IMR-90 (cell line): ENCODE results near the gene LIN7C. TPM values are rescaled to one million over a fixed set of nuclear protein-coding genes. Genes with fewer than 3 reads are reported as not detected.

Source experiments
- ATAC-seq: fragments of 200-7000 bp; cut with Tn5 transposase; 2 replicates; pipeline ENCODE4 v1.9.1; 2020; ENCODE audit warnings: low read depth, mild to moderate bottlenecking, moderate library complexity
- BruUV-seq: library from RNA; stranded (reverse); fragments of 400-500 nt; replicated peaks from 2 replicates; lab custom pipeline; 2021; lab: Mats Ljungman, UMichigan
- CTCF ChIA-PET: fragments of 300-600 bp; formaldehyde crosslinking; extraction: SDS; loops from one replicate; lab custom pipeline; 2021; ENCODE audit warnings: antibody characterized with exemption; lab: Yijun Ruan, JAX
- POLR2A ChIA-PET: fragments of 300-600 bp; sonication (Branson Sonifier 250); formaldehyde crosslinking; loops from one replicate; lab custom pipeline; 2022; ENCODE audit warnings: antibody characterized with exemption; ENCODE audit not compliant: unreplicated experiment; lab: Charles Lee
- DNase-seq: peaks from one replicate; pipeline ENCODE4 v3.0.0; 2013
- H2AFZ ChIP-seq: replicated peaks from 2 replicates; pipeline ENCODE3; 2013; ENCODE audit warnings: low read length, mild to moderate bottlenecking; ENCODE audit not compliant: poor library complexity
- H2AK5ac ChIP-seq: 2 replicates; pipeline ENCODE4 v1.6.1; 2013; ENCODE audit warnings: low read depth, low read length, inconsistent platforms
- H2AK9ac ChIP-seq: replicated peaks from 2 replicates; pipeline ENCODE3; 2013; ENCODE audit warnings: mild to moderate bottlenecking, low read depth, low read length, moderate library complexity; ENCODE audit not compliant: poor library complexity
- H2BK120ac ChIP-seq: 2 replicates; pipeline ENCODE4 v1.6.1; 2013; ENCODE audit warnings: low read depth, low read length, inconsistent platforms
- H2BK15ac ChIP-seq: 3 replicates; pipeline ENCODE4 v1.6.1; 2013; ENCODE audit warnings: low read depth, low read length, inconsistent platforms
- H2BK20ac ChIP-seq: 2 replicates; pipeline ENCODE4 v1.6.1; 2013; ENCODE audit warnings: low read depth, mild to moderate bottlenecking, inconsistent platforms, low read length, moderate library complexity
- H2BK5ac ChIP-seq: 2 replicates; pipeline ENCODE4 v1.6.1; 2013; ENCODE audit warnings: mild to moderate bottlenecking, low read depth, low read length, inconsistent platforms; ENCODE audit not compliant: poor library complexity, severe bottlenecking
- H3K14ac ChIP-seq: replicated peaks from 2 replicates; pipeline ENCODE4 v1.6.1; 2013; ENCODE audit warnings: low read depth, low read length, inconsistent platforms
- H3K18ac ChIP-seq: 2 replicates; pipeline ENCODE4 v1.6.1; 2013; ENCODE audit warnings: low read depth, low read length, control low read depth
- H3K23ac ChIP-seq: 2 replicates; pipeline ENCODE4 v1.6.1; 2013; ENCODE audit warnings: low read depth, low read length, inconsistent platforms
- H3K27ac ChIP-seq: 2 replicates; pipeline ENCODE4 v1.5.1; 2013; ENCODE audit warnings: mild to moderate bottlenecking, control low read depth, low read length; ENCODE audit not compliant: insufficient read depth
- H3K27me3 ChIP-seq: 2 replicates; pipeline ENCODE4 v1.6.1; 2013; ENCODE audit warnings: low read length; ENCODE audit not compliant: control insufficient read depth, insufficient read depth
- H3K36me3 ChIP-seq: 2 replicates; pipeline ENCODE4 v1.6.1; 2013; ENCODE audit warnings: low read length, mixed read lengths; ENCODE audit not compliant: control insufficient read depth, insufficient read depth
- H3K4ac ChIP-seq: 2 replicates; pipeline ENCODE4 v1.6.1; 2013; ENCODE audit warnings: low read depth, low read length, inconsistent platforms
- H3K4me1 ChIP-seq: 2 replicates; pipeline ENCODE4 v1.6.1; 2013; ENCODE audit warnings: low read length, mixed read lengths; ENCODE audit not compliant: control insufficient read depth, insufficient read depth
- H3K4me2 ChIP-seq: 2 replicates; pipeline ENCODE4 v1.6.1; 2013; ENCODE audit warnings: low read depth, mild to moderate bottlenecking, control low read depth, low read length, moderate library complexity
- H3K4me3 ChIP-seq: 2 replicates; pipeline ENCODE4 v1.5.1; 2013; ENCODE audit warnings: low read depth, mild to moderate bottlenecking, control low read depth, low read length, moderate library complexity; ENCODE audit not compliant: insufficient read depth
- H3K56ac ChIP-seq: 2 replicates; pipeline ENCODE4 v1.6.1; 2013; ENCODE audit warnings: low read length, inconsistent platforms; ENCODE audit not compliant: insufficient read depth; ENCODE audit errors: extremely low read depth
- H3K79me1 ChIP-seq, 2 experiments: 2 replicates each; pipeline ENCODE4 v1.6.1; 2013; ENCODE audit warnings: low read length in 2 of 2, inconsistent platforms in 1 of 2, low read depth in 1 of 2
- H3K9ac ChIP-seq: 2 replicates; pipeline ENCODE4 v1.6.1; 2013; ENCODE audit warnings: low read depth, low read length, control low read depth
- H3K9me1 ChIP-seq: 2 replicates; pipeline ENCODE4 v1.6.1; 2013; ENCODE audit warnings: low read length, inconsistent platforms; ENCODE audit not compliant: insufficient read depth
- H3K9me3 ChIP-seq: 2 replicates; pipeline ENCODE4 v1.6.1; 2013; ENCODE audit warnings: low read length; ENCODE audit not compliant: control insufficient read depth, insufficient read depth
- H4K20me1 ChIP-seq: 2 replicates; pipeline ENCODE4 v1.6.1; 2013; ENCODE audit warnings: low read length, inconsistent platforms; ENCODE audit not compliant: insufficient read depth
- H4K5ac ChIP-seq: 2 replicates; pipeline ENCODE4 v1.6.1; 2013; ENCODE audit warnings: mild to moderate bottlenecking, low read depth, low read length, control low read depth
- H4K8ac ChIP-seq, 2 experiments: 2 replicates each; pipeline ENCODE4 v1.6.1; 2013; ENCODE audit warnings: low read depth in 2 of 2, low read length in 2 of 2, control low read depth in 1 of 2, inconsistent platforms in 1 of 2
- H4K91ac ChIP-seq: 2 replicates; pipeline ENCODE4 v1.6.1; 2013; ENCODE audit warnings: low read depth, low read length, inconsistent platforms; ENCODE audit not compliant: insufficient read depth
- BHLHE40 ChIP-seq: fragments of 150-350 bp; IDR thresholded peaks from 2 replicates; pipeline ENCODE4 v1.6.1; 2016; ENCODE audit warnings: mild to moderate bottlenecking, low read depth, low read length
- CTCF ChIP-seq: conservative IDR thresholded peaks from 2 replicates; pipeline ENCODE4 v1.5.1; 2012; ENCODE audit warnings: mild to moderate bottlenecking, low read depth, low read length, improper control_type of control experiment
- MAFK ChIP-seq: IDR thresholded peaks from 2 replicates; pipeline ENCODE4 v1.6.1; 2012; ENCODE audit warnings: low read depth, low read length, improper control_type of control experiment
- MXI1 ChIP-seq: IDR thresholded peaks from 2 replicates; pipeline ENCODE4 v1.6.1; 2012; ENCODE audit warnings: low read depth, mild to moderate bottlenecking, low read length, moderate library complexity, borderline replicate concordance
- RFX5 ChIP-seq: IDR thresholded peaks from 2 replicates; pipeline ENCODE4 v1.8.0; 2012; ENCODE audit warnings: low read depth, mild to moderate bottlenecking, low read length, moderate library complexity
- SMC3 ChIP-seq: fragments of 150-350 bp; IDR thresholded peaks from 2 replicates; pipeline ENCODE4 v1.6.1; 2016; ENCODE audit warnings: low read depth, mild to moderate bottlenecking, antibody characterized with exemption, low read length, moderate library complexity
- WGBS, 2 experiments: methylation state at CpG; one replicate each; pipeline versions ENCODE4 v1.1.5 to v1.1.7; 2013; ENCODE audit warnings: missing lambda C conversion rate in 2 of 2; ENCODE audit not compliant: insufficient read length in 1 of 2; ENCODE audit errors: extremely low coverage in 2 of 2; 5-methylcytosine and 5-hydroxymethylcytosine counted together
- dilution Hi-C: fragments of 300-500 bp; cut with HindIII; formaldehyde crosslinking; loops from one replicate; pipeline ENCODE4 v1.14.3; 2018; ENCODE audit warnings: low sequenced_read_pairs; ENCODE audit not compliant: unreplicated experiment
- in situ Hi-C: fragments of 300-500 bp; cut with MboI; formaldehyde crosslinking; loops from 3 replicates; pipeline ENCODE4 v1.14.3; 2019; ENCODE audit warnings: low sequenced_read_pairs, inconsistent platforms, mixed read lengths
- intact Hi-C: fragments of 100-400 bp; cut with micrococcal nuclease; formaldehyde crosslinking; loops from 2 replicates; pipeline ENCODE4 v1.10.0; 2022
- polyA plus RNA-seq, 3 experiments: library from polyadenylated mRNA; depleted of rRNA; stranded (reverse); fragments of >200 nt; gene quantifications; 2 replicates each; pipeline ENCODE4 v1.2.3, GENCODE V29; 2012; ENCODE audit warnings: low replicate concordance in 1 of 3
- total RNA-seq: library from RNA; depleted of rRNA; stranded (reverse); fragments of >200 nt; gene quantifications from 2 replicates; pipeline ENCODE4 v1.2.3, GENCODE V29; 2012

Gene LIN7C
- total and polyA plus RNA-seq, 2 of the 4 experiments (the other 2 are of a cell fraction), result 12.2 to 25.5 TPM

- no peak overlapping the region for H3K27ac ChIP-seq
- H3K4me3 ChIP-seq, result no peak overlapping the region
- H3K9me3 ChIP-seq, result no peaks in the 10 kb centered on the region
- no peak overlapping the region for H2AFZ ChIP-seq
- H3K4me1 ChIP-seq, result no peaks in the 10 kb centered on the region
- H3K56ac ChIP-seq, result no peak overlapping the region
- no peaks in the 10 kb centered on the region for H3K27me3 ChIP-seq
- no peak overlapping the region for H2BK20ac ChIP-seq
- CTCF ChIA-PET, result no interaction called here
- no peak overlapping the region for H3K4ac ChIP-seq
- H2AK9ac ChIP-seq, result no peak overlapping the region
- H3K9ac ChIP-seq, result no peak overlapping the region
- TF ChIP-seq MAFK (no peak), MXI1 (no peak), SMC3 (no peak), CTCF (no peak), RFX5 (no peak), BHLHE40 (no peak)
- ATAC-seq (no peak), DNase-seq (no peak)
- H3K36me3 ChIP-seq, result no peaks in the 10 kb centered on the region
- WGBS, 2 experiments, result 100% methylated on average over 1 of the region's 4 CpGs; no CpG with 5 or more reads in 1 of the 2 experiments
- H3K79me1 ChIP-seq, result peaks cover 0 to 3% of the 10 kb centered on the region in 2 experiments; a peak in 2 of 4 replicates
- no peak overlapping the region for H3K4me2 ChIP-seq
- no peak overlapping the region for H4K8ac ChIP-seq
- POLR2A ChIA-PET, result no interaction called here
- BruUV-seq, result no TSS peak
- intact Hi-C loops, result no loop called here
- no peaks in the 10 kb centered on the region for H3K9me1 ChIP-seq
- dilution Hi-C loops, result no loop called here
- no peak overlapping the region for H3K23ac ChIP-seq
- H2BK120ac ChIP-seq, result no peak overlapping the region
- H3K14ac ChIP-seq, result no peak overlapping the region
- no peak overlapping the region for H4K5ac ChIP-seq
- no peaks in the 10 kb centered on the region for H4K20me1 ChIP-seq
- H4K91ac ChIP-seq, result no peak overlapping the region
- in situ Hi-C loops, result no loop called here
- no peak overlapping the region for H2BK5ac ChIP-seq
- no peak overlapping the region for H2AK5ac ChIP-seq
- H3K18ac ChIP-seq, result no peak overlapping the region
- H2BK15ac ChIP-seq, result no peak overlapping the region
These were observed 60.9 kb downstream of the LIN7C start for GRCh38 chr11:27445625-27446024.
